SU-DHL-6 (cell line): Measurements from ENCODE around the gene ABCG8.

Source experiments
- H2AFZ ChIP-seq: fragments of 200-600 bp; sonication (generic); 2 replicates; pipeline ENCODE4 v1.6.1; 2014; ENCODE audit warnings: low read depth, mild to moderate bottlenecking, moderate library complexity, mixed read lengths, antibody characterized with exemption, low read length; ENCODE audit not compliant: severe bottlenecking
- H3F3A ChIP-seq: fragments of 200-600 bp; shearing (Covaris generic); 2 replicates; pipeline ENCODE4 v1.6.0; 2016; ENCODE audit warnings: antibody characterized with exemption, mild to moderate bottlenecking; ENCODE audit not compliant: insufficient read depth
- H3K27ac ChIP-seq: fragments of 200-600 bp; sonication (generic); 2 replicates; pipeline ENCODE4 v1.5.1; 2016; ENCODE audit warnings: low read depth, mild to moderate bottlenecking, low read length, moderate library complexity, mixed read lengths
- H3K27me3 ChIP-seq: fragments of 200-600 bp; sonication (generic), shearing (Covaris generic); 2 replicates; pipeline ENCODE4 v1.6.0; 2014; ENCODE audit warnings: mild to moderate bottlenecking, low read length
- H3K36me3 ChIP-seq: fragments of 200-600 bp; sonication (generic); 2 replicates; pipeline ENCODE4 v1.6.1; 2014; ENCODE audit warnings: mild to moderate bottlenecking, low read length, mixed read lengths
- H3K4me2 ChIP-seq: fragments of 300-600, 200-600 bp; shearing (Covaris generic), sonication (generic); 2 replicates; pipeline ENCODE4 v1.6.0; 2014; ENCODE audit warnings: low read length, low read depth, mild to moderate bottlenecking; ENCODE audit not compliant: poor library complexity, severe bottlenecking
- H3K4me3 ChIP-seq: fragments of 200-600 bp; sonication (generic); 2 replicates; pipeline ENCODE4 v1.5.1; 2014; ENCODE audit warnings: antibody characterized with exemption, low read length, mild to moderate bottlenecking, mixed read lengths; ENCODE audit not compliant: insufficient read depth, poor library complexity, severe bottlenecking
- H3K79me2 ChIP-seq: fragments of 200-600 bp; sonication (generic); 2 replicates; pipeline ENCODE4 v1.6.1; 2014; ENCODE audit warnings: mild to moderate bottlenecking, low read length, moderate library complexity; ENCODE audit not compliant: insufficient read depth
- H3K9ac ChIP-seq: fragments of 200-600 bp; sonication (generic); 2 replicates; pipeline ENCODE4 v1.7.0; 2014; ENCODE audit warnings: mild to moderate bottlenecking, low read length
- H3K9me2 ChIP-seq: fragments of 200-600 bp; sonication (generic); replicated peaks from 2 replicates; pipeline ENCODE4 v1.6.1; 2014; ENCODE audit warnings: low read length; ENCODE audit not compliant: insufficient read depth
- H3K9me3 ChIP-seq: fragments of 200-600 bp; sonication (generic); 2 replicates; pipeline ENCODE4 v1.6.1; 2014; ENCODE audit warnings: low read length, mixed read lengths; ENCODE audit not compliant: insufficient read depth
- H4K20me1 ChIP-seq: fragments of 200-600 bp; sonication (generic); 2 replicates; pipeline ENCODE4 v1.6.1; 2014; ENCODE audit warnings: low read depth, mild to moderate bottlenecking, antibody characterized with exemption, low read length, moderate library complexity, mixed read lengths
- EZH2phosphoT487 ChIP-seq: fragments of 200-600 bp; sonication (generic), shearing (Covaris generic); conservative IDR thresholded peaks from 2 replicates; pipeline ENCODE4 v1.6.1; 2018; ENCODE audit warnings: mild to moderate bottlenecking, antibody characterized with exemption, low read length, moderate library complexity, mixed read lengths
- TF ChIP-seq, protein P1 (sequence below): fragments of 200-600 bp; sonication (generic); IDR thresholded peaks from one replicate; pipeline ENCODE4 v1.5.1; 2017; ENCODE audit warnings: antibody characterized with exemption, mild to moderate bottlenecking, low read length, moderate library complexity; ENCODE audit not compliant: insufficient read depth, poor library complexity, severe bottlenecking

ABCG8 gene

GRCh38 chr2:43819491-43820163 lies 19.1 kb upstream of the ABCG8 start:
- Histone ChIP-seq H3F3A (no peaks in the 10 kb centered on the region), H3K36me3 (no peaks in the 10 kb centered on the region), H3K4me3 (no peak overlapping the region), H3K9me2 (no peaks in the 10 kb centered on the region), H3K27me3 (no peaks in the 10 kb centered on the region), H2AFZ (no peak overlapping the region), H3K79me2 (no peaks in the 10 kb centered on the region), H4K20me1 (no peaks in the 10 kb centered on the region), H3K27ac (no peak overlapping the region), H3K9me3 (no peaks in the 10 kb centered on the region), H3K4me2 (no peak overlapping the region), H3K9ac (no peak overlapping the region)
- TF ChIP-seq, protein P1, sequence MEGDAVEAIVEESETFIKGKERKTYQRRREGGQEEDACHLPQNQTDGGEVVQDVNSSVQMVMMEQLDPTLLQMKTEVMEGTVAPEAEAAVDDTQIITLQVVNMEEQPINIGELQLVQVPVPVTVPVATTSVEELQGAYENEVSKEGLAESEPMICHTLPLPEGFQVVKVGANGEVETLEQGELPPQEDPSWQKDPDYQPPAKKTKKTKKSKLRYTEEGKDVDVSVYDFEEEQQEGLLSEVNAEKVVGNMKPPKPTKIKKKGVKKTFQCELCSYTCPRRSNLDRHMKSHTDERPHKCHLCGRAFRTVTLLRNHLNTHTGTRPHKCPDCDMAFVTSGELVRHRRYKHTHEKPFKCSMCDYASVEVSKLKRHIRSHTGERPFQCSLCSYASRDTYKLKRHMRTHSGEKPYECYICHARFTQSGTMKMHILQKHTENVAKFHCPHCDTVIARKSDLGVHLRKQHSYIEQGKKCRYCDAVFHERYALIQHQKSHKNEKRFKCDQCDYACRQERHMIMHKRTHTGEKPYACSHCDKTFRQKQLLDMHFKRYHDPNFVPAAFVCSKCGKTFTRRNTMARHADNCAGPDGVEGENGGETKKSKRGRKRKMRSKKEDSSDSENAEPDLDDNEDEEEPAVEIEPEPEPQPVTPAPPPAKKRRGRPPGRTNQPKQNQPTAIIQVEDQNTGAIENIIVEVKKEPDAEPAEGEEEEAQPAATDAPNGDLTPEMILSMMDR: no peak
- no peak for TF ChIP-seq EZH2phosphoT487

DNA sequence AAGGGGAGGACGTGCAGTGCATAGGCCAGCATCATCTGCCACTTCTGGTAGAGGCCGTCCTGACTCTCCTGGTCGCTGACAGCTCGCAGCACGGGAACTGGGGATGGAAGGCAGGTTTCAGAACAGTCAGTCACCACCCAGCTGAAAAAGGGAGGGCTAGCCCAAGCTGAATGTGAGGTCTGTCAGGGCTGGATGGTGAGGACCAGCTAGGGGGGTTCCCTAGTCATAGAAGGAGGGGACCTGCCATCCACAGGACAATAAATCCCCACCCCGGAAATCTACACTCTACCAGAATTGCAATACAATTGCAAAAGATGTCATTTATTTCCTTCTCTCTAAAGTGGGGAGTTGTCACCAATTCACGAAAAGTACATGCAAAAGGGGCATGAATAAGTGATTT lies 15.9 kb upstream of the ABCG8 start:
- Histone ChIP-seq H3K9me3 (no peaks in the 10 kb centered on the region), H3K36me3 (no peaks in the 10 kb centered on the region), H4K20me1 (no peaks in the 10 kb centered on the region), H3F3A (no peaks in the 10 kb centered on the region), H2AFZ (no peak overlapping the region), H3K4me2 (no peak overlapping the region), H3K79me2 (no peaks in the 10 kb centered on the region), H3K9ac (no peak overlapping the region), H3K9me2 (no peaks in the 10 kb centered on the region), H3K27ac (no peak overlapping the region), H3K27me3 (no peaks in the 10 kb centered on the region), H3K4me3 (no peak overlapping the region)
- no peak for TF ChIP-seq EZH2phosphoT487
- TF ChIP-seq, protein P1: no peak

- Histone ChIP-seq H3K9me2 (no peaks in the 10 kb centered on the region), H3K27ac (no peak overlapping the region), H4K20me1 (no peaks in the 10 kb centered on the region), H3K79me2 (no peaks in the 10 kb centered on the region), H3F3A (no peaks in the 10 kb centered on the region), H3K4me2 (no peak overlapping the region), H2AFZ (no peak overlapping the region), H3K27me3 (no peaks in the 10 kb centered on the region), H3K36me3 (no peaks in the 10 kb centered on the region), H3K9me3 (no peaks in the 10 kb centered on the region), H3K4me3 (no peak overlapping the region), H3K9ac (no peak overlapping the region)
- TF ChIP-seq EZH2phosphoT487: no peak
- TF ChIP-seq, protein P1: no peak
Measured at GRCh38 chr2:43823751-43824150, 15.0 kb upstream of the ABCG8 start.
